GM19240 (cell line): Measurements from ENCODE around the gene KCNJ1.

Experiments
- DNase-seq: peaks from one replicate; pipeline ENCODE4 v3.0.0; 2011; ENCODE audit warnings: low spot score; ENCODE audit not compliant: insufficient read length

KCNJ1 gene

GRCh38 chr11:128852327-128853023 lies 14.6 kb downstream of the KCNJ1 start:
- no peak for DNase-seq

GRCh38 chr11:128848815-128849455 lies 18.2 kb downstream of the KCNJ1 start:
- DNase-seq = peak; percentile 48

GRCh38 chr11:128846985-128847384 lies 20.1 kb downstream of the KCNJ1 start:
- no peak for DNase-seq

- no peak for DNase-seq
Measured at GRCh38 chr11:128845334-128845780, 21.7 kb downstream of the KCNJ1 start.

GRCh38 chr11:128843198-128843785 lies 23.8 kb downstream of the KCNJ1 start:
- no peak for DNase-seq

- DNase-seq = peak; percentile 12
Measured at GRCh38 chr11:128841461-128842072, 25.5 kb downstream of the KCNJ1 start.

GRCh38 chr11:128840783-128841182 lies 26.3 kb downstream of the KCNJ1 start:
- DNase-seq = no peak

- no peak for DNase-seq
Measured at GRCh38 chr11:128840137-128840536, 27.0 kb downstream of the KCNJ1 start.

- no peak for DNase-seq
Measured at GRCh38 chr11:128839081-128839480, 28.0 kb downstream of the KCNJ1 start.

- DNase-seq = no peak
Measured at GRCh38 chr11:128837627-128838026, 29.5 kb downstream of the KCNJ1 start.

- no peak for DNase-seq
Measured at GRCh38 chr11:128835741-128836430, 31.2 kb downstream of the KCNJ1 start.

- DNase-seq = no peak
Measured at GRCh38 chr11:128834157-128834556, 32.9 kb downstream of the KCNJ1 start.

GRCh38 chr11:128832121-128832497 lies 35.0 kb downstream of the KCNJ1 start:
- DNase-seq = no peak

GRCh38 chr11:128831174-128832120 lies 35.6 kb downstream of the KCNJ1 start:
- peak; percentile 61 for DNase-seq

GRCh38 chr11:128830290-128831173 lies 36.6 kb downstream of the KCNJ1 start:
- no peak for DNase-seq

- DNase-seq = no peak
Measured at GRCh38 chr11:128828350-128828749, 38.7 kb downstream of the KCNJ1 start.

- no peak for DNase-seq
Measured at GRCh38 chr11:128827191-128827893, 39.8 kb downstream of the KCNJ1 start.

- DNase-seq = no peak
Measured at GRCh38 chr11:128825050-128825784, 41.9 kb downstream of the KCNJ1 start.
